ENCODE measurements around the gene DTL.
A peak's percentile ranks its signal among the peaks of the same experiment; 100 is the strongest.
"Not testable (repeated sequence)": the region's sequence is repeated elsewhere in the genome, so short reads cannot be mapped to it uniquely, and the experiment has no call there.

DTL gene

GRCh38 chr1:212035123-212035834, at the start of gene DTL, which contains the start of gene INTS7:
Gene DTL (plus strand): TSS chr1:212035748. CDS start chr1:212035891, 143 bp downstream.
Gene INTS7 (minus strand): TSS chr1:212035557. CDS start chr1:212035437, 120 bp downstream.
- peak; percentile 99 for TF ChIP-seq CTCF (conservative IDR thresholded peaks at IDR 0.05)
- TF ChIP-seq ZFX (IDR thresholded peaks at IDR 0.05), result no peak
- H3K27ac ChIP-seq, result peak within 1 kb of the TSS; percentile 65

GRCh38 chr1:211986628-211987254, 48.8 kb upstream of the DTL start:
- TF ChIP-seq ZFX (IDR thresholded peaks at IDR 0.05) (no peak), CTCF (conservative IDR thresholded peaks at IDR 0.05) (no peak)
- no peak overlapping the region for H3K27ac ChIP-seq

GRCh38 chr1:211991695-211992094, 43.9 kb upstream of the DTL start:
- TF ChIP-seq ZFX (IDR thresholded peaks at IDR 0.05) (no peak), CTCF (conservative IDR thresholded peaks at IDR 0.05) (no peak)
- H3K27ac ChIP-seq, result no peak overlapping the region

GRCh38 chr1:211997426-211997825, 38.1 kb upstream of the DTL start:
- not testable (repeated sequence) for H3K27ac ChIP-seq

GRCh38 chr1:212002536-212002935, 33.0 kb upstream of the DTL start:
- H3K27ac ChIP-seq, result no peak overlapping the region
- TF ChIP-seq ZFX (IDR thresholded peaks at IDR 0.05) (no peak), CTCF (conservative IDR thresholded peaks at IDR 0.05) (no peak)

- H3K27ac ChIP-seq, result no peak overlapping the region
- TF ChIP-seq ZFX (IDR thresholded peaks at IDR 0.05) (no peak), CTCF (conservative IDR thresholded peaks at IDR 0.05) (no peak)
Observed at GRCh38 chr1:212004895-212005608, 30.5 kb upstream of the DTL start.

- TF ChIP-seq CTCF (conservative IDR thresholded peaks at IDR 0.05), result no peak
- H3K27ac ChIP-seq, result no peak overlapping the region
Observed at GRCh38 chr1:212007178-212007577, 28.4 kb upstream of the DTL start.
